Measurements from ENCODE around the gene VSX2. TPM values are rescaled to one million over a fixed set of nuclear protein-coding genes. Genes with fewer than 3 reads are reported as not detected.

VSX2 gene
- total RNA-seq, 1 experiment from 2014 or later, result not detected

GRCh38 chr14:74290415-74290814, 51.2 kb downstream of the VSX2 start:
- Histone ChIP-seq H3K27ac (ENCODE audit: low read length) (no peak overlapping the region), H3F3A (ENCODE audit: low read length, unreplicated experiment) (no peaks in the 10 kb centered on the region), H3K9me3 (ENCODE audit: low read length) (no peaks in the 10 kb centered on the region), H4K20me1 (ENCODE audit: low read length) (no peaks in the 10 kb centered on the region), H3K4me2 (ENCODE audit: low read length) (no peak overlapping the region), H3K4me3 (ENCODE audit: low read length) (no peak overlapping the region), H3K79me2 (ENCODE audit: low read length) (no peaks in the 10 kb centered on the region), H3K9me2 (replicated peaks; ENCODE audit: low read length) (no peaks in the 10 kb centered on the region), H3K36me3 (ENCODE audit: low read depth, low read length) (peaks cover 12% of the 10 kb centered on the region), H3K4me1 (ENCODE audit: insufficient read depth, low read length) (no peaks in the 10 kb centered on the region), H3K9ac (ENCODE audit: low read length) (no peak overlapping the region), H2AFZ (ENCODE audit: low read length) (no peak overlapping the region), H3K27me3 (ENCODE audit: low read length) (no peaks in the 10 kb centered on the region)
- peak; percentile 33 for ATAC-seq
- BruUV-seq (replicated peaks), result no TSS peak
- CTCF ChIA-PET, result no interaction called here
- intact Hi-C loops (cut with micrococcal nuclease), result no loop called here
- peak; percentile 51 for DNase-seq
- no peak for TF ChIP-seq EZH2 (IDR thresholded peaks at IDR 0.05; ENCODE audit: low read length, unreplicated experiment)
- TF ChIP-seq CTCF (conservative IDR thresholded peaks at IDR 0.05; ENCODE audit: low read depth, low read length), result peak; percentile 61
- no peak for TF ChIP-seq EZH2phosphoT487 (IDR thresholded peaks at IDR 0.05; ENCODE audit: borderline replicate concordance, low read length)
- POLR2A ChIA-PET (ENCODE audit: unreplicated experiment), result no interaction called here

- POLR2A ChIA-PET (ENCODE audit: unreplicated experiment), result no interaction called here
- no TSS peak for BruUV-seq (replicated peaks)
These were observed 52.8 kb downstream of the VSX2 start for GRCh38 chr14:74292061-74292460.

GRCh38 chr14:74293606-74294005, 54.4 kb downstream of the VSX2 start:
- Histone ChIP-seq H3K4me1 (ENCODE audit: insufficient read depth, low read length) (no peaks in the 10 kb centered on the region), H3K9me2 (replicated peaks; ENCODE audit: low read length) (no peaks in the 10 kb centered on the region), H3K4me3 (ENCODE audit: low read length) (no peak overlapping the region), H3K9ac (ENCODE audit: low read length) (no peak overlapping the region), H3K36me3 (ENCODE audit: low read depth, low read length) (peaks cover 17% of the 10 kb centered on the region), H3K4me2 (ENCODE audit: low read length) (no peak overlapping the region), H2AFZ (ENCODE audit: low read length) (no peak overlapping the region), H3K27me3 (ENCODE audit: low read length) (no peaks in the 10 kb centered on the region), H3K79me2 (ENCODE audit: low read length) (no peaks in the 10 kb centered on the region), H3K27ac (ENCODE audit: low read length) (no peak overlapping the region), H3K9me3 (ENCODE audit: low read length) (no peaks in the 10 kb centered on the region), H3F3A (ENCODE audit: low read length, unreplicated experiment) (no peaks in the 10 kb centered on the region), H4K20me1 (ENCODE audit: low read length) (no peaks in the 10 kb centered on the region)
- ATAC-seq (no peak), DNase-seq (no peak)
- no peak for TF ChIP-seq CTCF (conservative IDR thresholded peaks at IDR 0.05; ENCODE audit: low read depth, low read length)
- no peak for TF ChIP-seq EZH2phosphoT487 (IDR thresholded peaks at IDR 0.05; ENCODE audit: borderline replicate concordance, low read length)
- no peak for TF ChIP-seq EZH2 (IDR thresholded peaks at IDR 0.05; ENCODE audit: low read length, unreplicated experiment)
- CTCF ChIA-PET, result no interaction called here
- BruUV-seq (replicated peaks), result no TSS peak
- POLR2A ChIA-PET (ENCODE audit: unreplicated experiment), result no interaction called here
- intact Hi-C loops (cut with micrococcal nuclease), result no loop called here

More at GRCh38 chr14:74292061-74292460, 52.8 kb downstream of the VSX2 start:
- Histone ChIP-seq H3K9me2 (replicated peaks; ENCODE audit: low read length) (no peaks in the 10 kb centered on the region), H3F3A (ENCODE audit: low read length, unreplicated experiment) (no peaks in the 10 kb centered on the region), H3K9me3 (ENCODE audit: low read length) (no peaks in the 10 kb centered on the region), H4K20me1 (ENCODE audit: low read length) (no peaks in the 10 kb centered on the region), H3K27me3 (ENCODE audit: low read length) (no peaks in the 10 kb centered on the region), H3K4me3 (ENCODE audit: low read length) (no peak overlapping the region), H3K36me3 (ENCODE audit: low read depth, low read length) (peaks cover 13% of the 10 kb centered on the region), H3K4me2 (ENCODE audit: low read length) (no peak overlapping the region), H3K4me1 (ENCODE audit: insufficient read depth, low read length) (no peaks in the 10 kb centered on the region), H3K27ac (ENCODE audit: low read length) (no peak overlapping the region), H3K9ac (ENCODE audit: low read length) (no peak overlapping the region), H2AFZ (ENCODE audit: low read length) (no peak overlapping the region), H3K79me2 (ENCODE audit: low read length) (no peaks in the 10 kb centered on the region)
- ATAC-seq (no peak), DNase-seq (no peak)
- intact Hi-C loops (cut with micrococcal nuclease), result no loop called here
- CTCF ChIA-PET, result no interaction called here
- no peak for TF ChIP-seq CTCF (conservative IDR thresholded peaks at IDR 0.05; ENCODE audit: low read depth, low read length)
- no peak for TF ChIP-seq EZH2 (IDR thresholded peaks at IDR 0.05; ENCODE audit: low read length, unreplicated experiment)
- TF ChIP-seq EZH2phosphoT487 (IDR thresholded peaks at IDR 0.05; ENCODE audit: borderline replicate concordance, low read length), result no peak

Data from PC-3 (cell line).